Kidney (tissue), 14 donors: ENCODE measurements around the gene CARHSP1. TPM values are rescaled to one million over a fixed set of nuclear protein-coding genes. Genes with fewer than 3 reads are reported as not detected.

ENCODE experiments used
- DNase-seq, 5 donors: peaks; one replicate each; pipeline ENCODE4 v3.0.0-alpha.2; 2013 to 2020
- FAIRE-seq: peaks from 2 replicates; lab custom pipeline; 2012; peaks lifted over from hg19 to GRCh38; lab: Jason Lieb, UNC
- H3K27ac ChIP-seq, 2 donors: one replicate each; pipeline ENCODE4 v1.7.0; 2013; ENCODE audit warnings: low read depth in 2 of 2, low read length in 2 of 2, inconsistent platforms in 1 of 2
- H3K27me3 ChIP-seq: one replicate; pipeline ENCODE4 v1.7.1; 2013; ENCODE audit warnings: low read length, inconsistent platforms; ENCODE audit not compliant: control insufficient read depth, insufficient read depth
- H3K36me3 ChIP-seq, 3 donors: one replicate each; pipeline versions ENCODE4 v1.7.0 to v1.7.1; 2013; ENCODE audit warnings: low read length in 3 of 3, control low read depth in 1 of 3, inconsistent platforms in 1 of 3; ENCODE audit not compliant: insufficient read depth in 3 of 3, control insufficient read depth in 2 of 3
- H3K4me1 ChIP-seq, 3 donors: one replicate each; pipeline versions ENCODE4 v1.7.0 to v1.7.1; 2013; ENCODE audit warnings: low read length in 3 of 3, inconsistent platforms in 1 of 3, low read depth in 1 of 3; ENCODE audit not compliant: control insufficient read depth in 2 of 3, insufficient read depth in 2 of 3
- H3K4me3 ChIP-seq, 3 donors: one replicate each; pipeline versions ENCODE4 v1.7.0 to v1.8.1; 2013; ENCODE audit warnings: low read length in 3 of 3, control low read depth in 1 of 3, inconsistent platforms in 1 of 3
- H3K9ac ChIP-seq, 3 donors: one replicate each; pipeline versions ENCODE4 v1.7.0 to v1.7.1; 2013; ENCODE audit warnings: low read length in 3 of 3, control low read depth in 1 of 3, inconsistent platforms in 1 of 3
- H3K9me3 ChIP-seq, 3 donors: one replicate each; pipeline versions ENCODE4 v1.7.0 to v1.7.1; 2013; ENCODE audit warnings: low read length in 3 of 3, control low read depth in 1 of 3, inconsistent platforms in 1 of 3; ENCODE audit not compliant: control insufficient read depth in 2 of 3, insufficient read depth in 1 of 3
- CTCF ChIP-seq: IDR thresholded peaks from 3 replicates; pipeline ENCODE4 v1.5.1; 2012; ENCODE audit warnings: mild to moderate bottlenecking, moderate library complexity, borderline replicate concordance; ENCODE audit not compliant: insufficient read depth; ENCODE audit errors: extremely low read depth
- intact Hi-C: fragments of 100-400 bp; cut with DNase I; formaldehyde crosslinking; loops from one replicate; pipeline ENCODE4 v1.11.1; 2022
- polyA plus RNA-seq: library from polyadenylated mRNA; stranded (reverse); fragments of 350-450 nt; fragmentation: Illumina TruSeq; extraction: RNeasy Lipid Tissue Mini Kit (QIAGEN cat#74804); gene quantifications from one replicate; pipeline ENCODE4 v1.2.3, GENCODE V29; 2014; ENCODE audit warnings: low read depth, low replicate concordance; ENCODE audit not compliant: insufficient read depth
- total RNA-seq: library from RNA; stranded (reverse); fragmentation: NEBNext Ultra II Directional; extraction: Animal tissue kit (Norgen Biotek cat#: 25700); gene quantifications from one replicate; pipeline ENCODE4 v1.2.1, GENCODE V29; 2021
- donor health status: control.
- donor health status: control.
- donor health status: control.
- donor health status: control.
- donor health status: control.
- donor health status: DM: yes; HTN: yes; CAD: no.
- donor health status: Normal renal cell carcinoma (clear cell type).

The CARHSP1 gene
- total and polyA plus RNA-seq, 2 donors from 2014 or later = 130 to 134 TPM

- H3K36me3 ChIP-seq = peaks cover 0 to 7% (median 5%) of the 10 kb centered on the region in 3 donors
- DNase-seq (peak in 1 of 5 donors; percentile 72), FAIRE-seq (no peak)
- TF ChIP-seq CTCF = no peak
- no peak overlapping the region for H3K9ac ChIP-seq
- no peaks in the 10 kb centered on the region for H3K9me3 ChIP-seq
- peak overlapping the region in 1 of 2 donors; percentile 83 for H3K27ac ChIP-seq
- peaks cover 0 to 34% (median 29%) of the 10 kb centered on the region in 3 donors for H3K4me1 ChIP-seq
- H3K4me3 ChIP-seq = no peak overlapping the region
- intact Hi-C loops = no loop called here
- H3K27me3 ChIP-seq = no peaks in the 10 kb centered on the region
Observed at GRCh38 chr16:8858994-8859912, 9.6 kb downstream of the CARHSP1 start.

GRCh38 chr16:8855972-8856371 is 12.8 kb downstream of the CARHSP1 start:
- peak in 1 of 5 donors; percentile 32 for DNase-seq
- no peaks in the 10 kb centered on the region for H3K9me3 ChIP-seq
- no peak for TF ChIP-seq CTCF
- no peak overlapping the region for H3K4me3 ChIP-seq
- intact Hi-C loops = no loop called here
- peak overlapping the region in 1 of 2 donors; percentile 30 for H3K27ac ChIP-seq
- no peak for FAIRE-seq
- peaks cover 0 to 11% (median 9%) of the 10 kb centered on the region in 3 donors for H3K4me1 ChIP-seq
- no peak overlapping the region for H3K9ac ChIP-seq
- no peaks in the 10 kb centered on the region for H3K27me3 ChIP-seq
- peaks cover 0 to 11% (median 10%) of the 10 kb centered on the region in 3 donors for H3K36me3 ChIP-seq

GRCh38 chr16:8855051-8855786 is 13.6 kb downstream of the CARHSP1 start:
- no peak overlapping the region for H3K9ac ChIP-seq
- DNase-seq (peak in 2 of 5 donors; percentile 31 to 46), FAIRE-seq (no peak)
- intact Hi-C loops = no loop called here
- peaks cover 0 to 13% (median 11%) of the 10 kb centered on the region in 3 donors for H3K36me3 ChIP-seq
- H3K27ac ChIP-seq = peak overlapping the region in 1 of 2 donors; percentile 34
- H3K9me3 ChIP-seq = no peaks in the 10 kb centered on the region
- TF ChIP-seq CTCF = no peak
- H3K4me3 ChIP-seq = no peak overlapping the region
- peaks cover 0 to 9% (median 7%) of the 10 kb centered on the region in 3 donors for H3K4me1 ChIP-seq
- no peaks in the 10 kb centered on the region for H3K27me3 ChIP-seq
